ENCODE data around the gene RAD51B. TPM values are rescaled to one million over a fixed set of nuclear protein-coding genes. Genes with fewer than 3 reads are reported as not detected.

Gene RAD51B
- total RNA-seq, 1 experiment from 2014 or later = 16.7 TPM

DNA sequence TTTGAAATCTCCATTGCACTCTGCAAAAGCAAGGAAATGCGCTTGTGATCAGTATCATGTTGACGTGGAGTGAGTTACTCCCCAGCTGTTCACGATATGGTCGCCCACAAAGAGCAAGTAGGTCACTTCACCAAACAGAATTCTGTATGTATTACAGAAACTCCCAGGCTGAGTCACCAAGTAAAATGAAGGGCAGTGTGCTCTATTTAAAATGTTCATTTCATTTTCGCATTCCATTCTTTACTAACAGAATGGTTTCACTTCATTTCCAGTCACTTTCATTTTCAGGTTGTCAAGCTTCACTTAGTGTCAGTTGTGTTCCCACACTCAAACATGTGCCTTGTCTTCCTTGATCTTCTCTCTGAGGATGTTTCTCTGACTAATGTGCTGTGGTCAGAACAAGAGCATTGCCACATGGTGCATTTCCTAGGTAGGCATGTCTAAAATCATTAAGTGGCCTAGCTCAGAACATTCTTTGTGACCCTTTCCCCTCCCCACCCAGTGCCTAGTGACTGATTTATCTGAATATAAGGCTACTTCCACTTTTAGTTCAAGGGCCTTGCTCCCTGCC lies 391.2 kb downstream of the RAD51B start:
- Histone ChIP-seq H3K18ac (ENCODE audit: insufficient read length, low read depth, low read length) (no peak overlapping the region), H4K91ac (ENCODE audit: insufficient read length, low read depth, low read length) (no peak overlapping the region), H3K4ac (ENCODE audit: low read depth, low read length) (no peak overlapping the region), H3K27me3 (ENCODE audit: insufficient read depth, low read length) (no peaks in the 10 kb centered on the region), H3K79me1 (ENCODE audit: insufficient read depth, low read depth, low read length, poor library complexity, severe bottlenecking) (no peaks in the 10 kb centered on the region), H3K23me2 (ENCODE audit: insufficient read length, low read depth, low read length, poor library complexity, severe bottlenecking) (no peaks in the 10 kb centered on the region), H3K56ac (ENCODE audit: insufficient read length, low read depth, low read length) (no peak overlapping the region), H3K14ac (ENCODE audit: insufficient read depth, low read length) (no peak overlapping the region), H2AK5ac (ENCODE audit: insufficient read length, low read length) (no peak overlapping the region), H3K9me3 (ENCODE audit: control insufficient read depth, low read depth, low read length) (no peaks in the 10 kb centered on the region), H2BK120ac (ENCODE audit: low read depth, low read length, poor library complexity, severe bottlenecking) (no peak overlapping the region), H3K79me2 (ENCODE audit: insufficient read depth, low read length) (no peaks in the 10 kb centered on the region), H3K4me1 (ENCODE audit: insufficient read depth, low read length) (no peaks in the 10 kb centered on the region), H2BK5ac (ENCODE audit: insufficient read length, low read length) (no peak overlapping the region), H4K8ac (replicated peaks; ENCODE audit: insufficient read length, low read depth, low read length) (no peak overlapping the region), H2BK12ac (ENCODE audit: insufficient read length, low read depth, low read length) (no peak overlapping the region), H2BK15ac (ENCODE audit: low read depth, low read length) (no peak overlapping the region), H4K5ac (ENCODE audit: insufficient read length, low read depth, low read length) (no peak overlapping the region), H3T11ph (ENCODE audit: low read length) (no peak overlapping the region), H3K4me2 (ENCODE audit: insufficient read depth, insufficient read length, low read length) (no peak overlapping the region), H3K9ac (ENCODE audit: extremely low read depth, insufficient read length, low read length) (no peak overlapping the region), H4K20me1 (ENCODE audit: control insufficient read depth, insufficient read depth, insufficient read length) (no peaks in the 10 kb centered on the region), H3K23ac (ENCODE audit: insufficient read length, low read depth, low read length) (no peak overlapping the region), H2BK20ac (ENCODE audit: low read depth, low read length, poor library complexity, severe bottlenecking) (no peak overlapping the region), H2AFZ (ENCODE audit: low read length) (no peak overlapping the region), H3K27ac (ENCODE audit: insufficient read length, low read depth, low read length) (no peak overlapping the region)
- no peak for DNase-seq
- H3K4me3 Mint-ChIP-seq = no peak overlapping the region
- peak overlapping the region in 1 of 3 experiments; percentile 44; a peak in 1 of 7 replicates for H3K27ac Mint-ChIP-seq
- H3K36me3 Mint-ChIP-seq (ENCODE audit: insufficient read depth in 1 of 3, low read depth in 3 of 3) = no peaks in the 10 kb centered on the region
- H3K9me3 Mint-ChIP-seq = no peaks in the 10 kb centered on the region
- peaks cover 12 to 28% of the 10 kb centered on the region in 2 experiments for H3K4me1 Mint-ChIP-seq
- H3K27me3 Mint-ChIP-seq (ENCODE audit: low read depth) = no peaks in the 10 kb centered on the region
- no CpG with 5 or more reads among the region's 5 CpGs for WGBS (ENCODE audit: extremely low coverage, insufficient read length, low lambda C conversion rate)
- TF ChIP-seq CTCF (conservative IDR thresholded peaks at IDR 0.05) = no peak
